ENCODE results near the gene C1QTNF12.
A peak's percentile ranks its signal among the peaks of the same experiment; 100 is the strongest.

Gene C1QTNF12

GRCh38 chr1:1239614-1240347 is 6.7 kb downstream of the C1QTNF12 start:
- DNase-seq: no peak

GRCh38 chr1:1239227-1239613 is 7.3 kb downstream of the C1QTNF12 start:
- DNase-seq: no peak

- no peak for DNase-seq
These were observed 7.8 kb downstream of the C1QTNF12 start for GRCh38 chr1:1238702-1239178.

GRCh38 chr1:1237874-1238701 is 8.4 kb downstream of the C1QTNF12 start:
- DNase-seq: no peak

GRCh38 chr1:1236945-1237873 is 9.3 kb downstream of the C1QTNF12 start:
- DNase-seq: no peak

GRCh38 chr1:1236176-1236763 is 10.3 kb downstream of the C1QTNF12 start:
- DNase-seq: no peak

GRCh38 chr1:1235016-1235744 is 11.3 kb downstream of the C1QTNF12 start:
- DNase-seq: no peak

GRCh38 chr1:1234180-1234808 is 12.2 kb downstream of the C1QTNF12 start:
- DNase-seq: no peak

- no peak for DNase-seq
These were observed 13.0 kb downstream of the C1QTNF12 start for GRCh38 chr1:1233567-1233892.

- DNase-seq: no peak
These were observed 13.5 kb downstream of the C1QTNF12 start for GRCh38 chr1:1232796-1233566.

GRCh38 chr1:1232208-1232795 is 14.2 kb downstream of the C1QTNF12 start, which contains the start of gene B3GALT6:
B3GALT6 (plus strand) TSS chr1:1232237; CDS start chr1:1232279, 42 bp downstream.
- no peak for DNase-seq

- peak; percentile 98 for DNase-seq
These were observed 14.9 kb downstream of the C1QTNF12 start, which contains the start of gene SDF4 for GRCh38 chr1:1231400-1232207. SDF4 (minus strand) TSS chr1:1232001; CDS start chr1:1228772, 3,229 bp downstream.

GRCh38 chr1:1230656-1231399 is 15.7 kb downstream of the C1QTNF12 start:
- peak; percentile 30 for DNase-seq

- no peak for DNase-seq
These were observed 16.8 kb downstream of the C1QTNF12 start for GRCh38 chr1:1229770-1230169.

- DNase-seq: no peak
These were observed 17.8 kb downstream of the C1QTNF12 start for GRCh38 chr1:1228596-1229321.

GRCh38 chr1:1228187-1228586 is 18.3 kb downstream of the C1QTNF12 start:
- no peak for DNase-seq

GRCh38 chr1:1227386-1227785 is 19.1 kb downstream of the C1QTNF12 start:
- DNase-seq: no peak

All from activated CD4-positive, alpha-beta T cell treated with anti-CD3 and anti-CD28 coated beads, Interleukin-10, Interleukin-2, amounts not matched to agents 100 ng/mL and 50 ng/mL, durations not matched to agents 16 hours and 8 hours (primary cell).